WTC11 (cell line): ENCODE data around the gene TRABD. TPM values are rescaled to one million over a fixed set of nuclear protein-coding genes. Genes with fewer than 3 reads are reported as not detected.

Experiments used
- ATAC-seq: fragments of 200-7000 bp; cut with Tn5 transposase; 2 replicates; pipeline ENCODE4 v1.10.0; 2021; ENCODE audit warnings: mild to moderate bottlenecking, moderate library complexity
- CTCF ChIA-PET: fragments of 300-600 bp; sonication (Branson Sonifier 250); formaldehyde crosslinking; loops from one replicate; lab custom pipeline; 2021; ENCODE audit warnings: antibody characterized with exemption; lab: Charles Lee
- POLR2A ChIA-PET: fragments of 350-600 bp; sonication (Branson Sonifier 250); formaldehyde crosslinking; loops from one replicate; lab custom pipeline; 2021; ENCODE audit warnings: antibody characterized with exemption; lab: Charles Lee
- DNase-seq: peaks from one replicate; pipeline ENCODE4 v3.0.0; 2021; ENCODE audit warnings: low spot score
- H3K27ac Mint-ChIP-seq: 2 replicates; pipeline ENCODE4 v1.8.0; 2021; ENCODE audit warnings: mixed read lengths
- H3K27me3 Mint-ChIP-seq: 2 replicates; pipeline ENCODE4 v1.8.0; 2021; ENCODE audit warnings: low read depth, mild to moderate bottlenecking, moderate library complexity, mixed read lengths
- H3K36me3 Mint-ChIP-seq: 2 replicates; pipeline ENCODE4 v1.8.0; 2021; ENCODE audit warnings: mixed read lengths
- H3K4me1 Mint-ChIP-seq: 2 replicates; pipeline ENCODE4 v1.8.0; 2022; ENCODE audit warnings: mixed read lengths
- H3K4me3 Mint-ChIP-seq: 2 replicates; pipeline ENCODE4 v1.8.0; 2021; ENCODE audit warnings: mild to moderate bottlenecking, moderate library complexity, mixed read lengths
- H3K9me3 Mint-ChIP-seq: 2 replicates; pipeline ENCODE4 v1.8.0; 2021; ENCODE audit warnings: mixed read lengths
- CBFB ChIP-seq: sonication (generic); formaldehyde crosslinking; IDR thresholded peaks from 2 replicates; pipeline ENCODE4 v1.8.1; 2022; ENCODE audit warnings: mild to moderate bottlenecking, low read depth, missing genetic modification reagents
- CTCF ChIP-seq: fragments of 200-600 bp; IDR thresholded peaks from 2 replicates; pipeline ENCODE4 v1.8.0; 2022; ENCODE audit warnings: antibody characterized with exemption
- EMX1 ChIP-seq: fragments of 250-450 bp; sonication (Bioruptor Pico); IDR thresholded peaks from 2 replicates; pipeline ENCODE4 v1.8.0; 2021; ENCODE audit warnings: mild to moderate bottlenecking
- ESRRA ChIP-seq: sonication (generic); formaldehyde crosslinking; IDR thresholded peaks from 2 replicates; pipeline ENCODE4 v1.8.1; 2022; ENCODE audit warnings: mild to moderate bottlenecking, missing genetic modification reagents, borderline replicate concordance
- ETV6 ChIP-seq: sonication (generic); formaldehyde crosslinking; IDR thresholded peaks from 2 replicates; pipeline ENCODE4 v1.8.1; 2022; ENCODE audit warnings: mild to moderate bottlenecking, missing genetic modification reagents
- NR3C1 ChIP-seq: sonication (generic); formaldehyde crosslinking; conservative IDR thresholded peaks from 2 replicates; pipeline ENCODE4 v1.8.1; 2023; ENCODE audit warnings: low read depth, mild to moderate bottlenecking, missing genetic modification reagents
- USF2 ChIP-seq: sonication (generic); formaldehyde crosslinking; IDR thresholded peaks from 2 replicates; pipeline ENCODE4 v1.8.1; 2023; ENCODE audit warnings: mild to moderate bottlenecking, missing genetic modification reagents, moderate library complexity
- ZBTB21 ChIP-seq: sonication (generic); formaldehyde crosslinking; IDR thresholded peaks from 2 replicates; pipeline ENCODE4 v1.8.1; 2023; ENCODE audit warnings: mild to moderate bottlenecking, missing genetic modification reagents, borderline replicate concordance
- total RNA-seq: library from RNA; stranded (reverse); gene quantifications from 3 replicates; pipeline ENCODE4 v1.2.3, GENCODE V29; 2021
- TF ChIP-seq, protein P1 (sequence below): sonication (generic); formaldehyde crosslinking; IDR thresholded peaks from 2 replicates; pipeline ENCODE4 v1.8.1; 2022; ENCODE audit warnings: missing genetic modification reagents, borderline replicate concordance
- TF ChIP-seq, protein P2 (sequence below): sonication (generic); formaldehyde crosslinking; IDR thresholded peaks from 2 replicates; pipeline ENCODE4 v1.8.1; 2023; ENCODE audit warnings: mild to moderate bottlenecking, missing genetic modification reagents, borderline replicate concordance
- TF ChIP-seq, protein P3 (sequence below): sonication (generic); formaldehyde crosslinking; IDR thresholded peaks from 2 replicates; pipeline ENCODE4 v1.8.0; 2023; ENCODE audit warnings: missing genetic modification reagents
- TF ChIP-seq, protein P4 (sequence below): sonication (generic); formaldehyde crosslinking; IDR thresholded peaks from 2 replicates; pipeline ENCODE4 v1.8.1; 2023; ENCODE audit warnings: mild to moderate bottlenecking, missing genetic modification reagents, moderate library complexity

The TRABD gene
- total RNA-seq, 1 experiment from 2014 or later, result 90.4 TPM

GRCh38 chr22:50205781-50206569 lies 20.3 kb downstream of the TRABD start:
- POLR2A ChIA-PET, result interaction anchor here (0.8 kb wide), 1 partner anchor 16 kb away, joined by 3 read pairs; no protein-coding TSS in a partner anchor
- DNase-seq, result no peak

GRCh38 chr22:50206599-50206998 lies 20.9 kb downstream of the TRABD start:
- no peak overlapping the region for H3K4me3 Mint-ChIP-seq
- H3K9me3 Mint-ChIP-seq, result peaks cover 4% of the 10 kb centered on the region; the same call in 1 of the 2 replicates
- ATAC-seq (peak; percentile 84), DNase-seq (peak; percentile 78)
- H3K27me3 Mint-ChIP-seq, result no peaks in the 10 kb centered on the region
- peaks cover 25% of the 10 kb centered on the region for H3K36me3 Mint-ChIP-seq
- H3K4me1 Mint-ChIP-seq, result peaks cover 8% of the 10 kb centered on the region
- H3K27ac Mint-ChIP-seq, result no peak overlapping the region
- ChIA-PET CTCF (interaction anchor here (0.8 to 3.0 kb wide), 23 partner anchors 8 to 439 kb away, joined by 3 to 19 read pairs (median 4); partner anchors contain the start of genes ALG12, CRELD2, DENND6B and SCO2), POLR2A (interaction anchor here (0.8 kb wide), 1 partner anchor 17 kb away, joined by 3 read pairs; no protein-coding TSS in a partner anchor)
- TF ChIP-seq USF2 (CRISPR knock-in tag), result peak; percentile 33; the same call in 1 of the 2 replicates
- TF ChIP-seq, protein P1, sequence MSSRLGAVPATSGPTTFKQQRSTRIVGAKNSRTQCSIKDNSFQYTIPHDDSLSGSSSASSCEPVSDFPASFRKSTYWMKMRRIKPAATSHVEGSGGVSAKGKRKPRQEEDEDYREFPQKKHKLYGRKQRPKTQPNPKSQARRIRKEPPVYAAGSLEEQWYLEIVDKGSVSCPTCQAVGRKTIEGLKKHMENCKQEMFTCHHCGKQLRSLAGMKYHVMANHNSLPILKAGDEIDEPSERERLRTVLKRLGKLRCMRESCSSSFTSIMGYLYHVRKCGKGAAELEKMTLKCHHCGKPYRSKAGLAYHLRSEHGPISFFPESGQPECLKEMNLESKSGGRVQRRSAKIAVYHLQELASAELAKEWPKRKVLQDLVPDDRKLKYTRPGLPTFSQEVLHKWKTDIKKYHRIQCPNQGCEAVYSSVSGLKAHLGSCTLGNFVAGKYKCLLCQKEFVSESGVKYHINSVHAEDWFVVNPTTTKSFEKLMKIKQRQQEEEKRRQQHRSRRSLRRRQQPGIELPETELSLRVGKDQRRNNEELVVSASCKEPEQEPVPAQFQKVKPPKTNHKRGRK, result no peak
- peak; percentile 23; the same call in 1 of the 2 replicates for TF ChIP-seq CTCF

More at GRCh38 chr22:50205781-50206569, 20.3 kb downstream of the TRABD start:
- no peak for ATAC-seq
- peaks cover 21% of the 10 kb centered on the region for H3K36me3 Mint-ChIP-seq
- no peak overlapping the region for H3K27ac Mint-ChIP-seq
- peaks cover 8% of the 10 kb centered on the region for H3K4me1 Mint-ChIP-seq
- H3K9me3 Mint-ChIP-seq, result peaks cover 4% of the 10 kb centered on the region; the same call in 1 of the 2 replicates
- no peaks in the 10 kb centered on the region for H3K27me3 Mint-ChIP-seq
- H3K4me3 Mint-ChIP-seq, result no peak overlapping the region
- CTCF ChIA-PET, result interaction anchor here (0.8 to 3.0 kb wide), 20 partner anchors 9 to 439 kb away, joined by 3 to 19 read pairs (median 4); partner anchors contain the start of genes ALG12, CRELD2, DENND6B and SCO2
- TF ChIP-seq, protein P2, sequence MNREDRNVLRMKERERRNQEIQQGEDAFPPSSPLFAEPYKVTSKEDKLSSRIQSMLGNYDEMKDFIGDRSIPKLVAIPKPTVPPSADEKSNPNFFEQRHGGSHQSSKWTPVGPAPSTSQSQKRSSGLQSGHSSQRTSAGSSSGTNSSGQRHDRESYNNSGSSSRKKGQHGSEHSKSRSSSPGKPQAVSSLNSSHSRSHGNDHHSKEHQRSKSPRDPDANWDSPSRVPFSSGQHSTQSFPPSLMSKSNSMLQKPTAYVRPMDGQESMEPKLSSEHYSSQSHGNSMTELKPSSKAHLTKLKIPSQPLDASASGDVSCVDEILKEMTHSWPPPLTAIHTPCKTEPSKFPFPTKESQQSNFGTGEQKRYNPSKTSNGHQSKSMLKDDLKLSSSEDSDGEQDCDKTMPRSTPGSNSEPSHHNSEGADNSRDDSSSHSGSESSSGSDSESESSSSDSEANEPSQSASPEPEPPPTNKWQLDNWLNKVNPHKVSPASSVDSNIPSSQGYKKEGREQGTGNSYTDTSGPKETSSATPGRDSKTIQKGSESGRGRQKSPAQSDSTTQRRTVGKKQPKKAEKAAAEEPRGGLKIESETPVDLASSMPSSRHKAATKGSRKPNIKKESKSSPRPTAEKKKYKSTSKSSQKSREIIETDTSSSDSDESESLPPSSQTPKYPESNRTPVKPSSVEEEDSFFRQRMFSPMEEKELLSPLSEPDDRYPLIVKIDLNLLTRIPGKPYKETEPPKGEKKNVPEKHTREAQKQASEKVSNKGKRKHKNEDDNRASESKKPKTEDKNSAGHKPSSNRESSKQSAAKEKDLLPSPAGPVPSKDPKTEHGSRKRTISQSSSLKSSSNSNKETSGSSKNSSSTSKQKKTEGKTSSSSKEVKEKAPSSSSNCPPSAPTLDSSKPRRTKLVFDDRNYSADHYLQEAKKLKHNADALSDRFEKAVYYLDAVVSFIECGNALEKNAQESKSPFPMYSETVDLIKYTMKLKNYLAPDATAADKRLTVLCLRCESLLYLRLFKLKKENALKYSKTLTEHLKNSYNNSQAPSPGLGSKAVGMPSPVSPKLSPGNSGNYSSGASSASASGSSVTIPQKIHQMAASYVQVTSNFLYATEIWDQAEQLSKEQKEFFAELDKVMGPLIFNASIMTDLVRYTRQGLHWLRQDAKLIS (CRISPR knock-in tag), result no peak
- TF ChIP-seq, protein P3, sequence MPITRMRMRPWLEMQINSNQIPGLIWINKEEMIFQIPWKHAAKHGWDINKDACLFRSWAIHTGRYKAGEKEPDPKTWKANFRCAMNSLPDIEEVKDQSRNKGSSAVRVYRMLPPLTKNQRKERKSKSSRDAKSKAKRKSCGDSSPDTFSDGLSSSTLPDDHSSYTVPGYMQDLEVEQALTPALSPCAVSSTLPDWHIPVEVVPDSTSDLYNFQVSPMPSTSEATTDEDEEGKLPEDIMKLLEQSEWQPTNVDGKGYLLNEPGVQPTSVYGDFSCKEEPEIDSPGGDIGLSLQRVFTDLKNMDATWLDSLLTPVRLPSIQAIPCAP, result no peak
- no peak for TF ChIP-seq ETV6
- TF ChIP-seq EMX1, result no peak
- TF ChIP-seq, protein P4, sequence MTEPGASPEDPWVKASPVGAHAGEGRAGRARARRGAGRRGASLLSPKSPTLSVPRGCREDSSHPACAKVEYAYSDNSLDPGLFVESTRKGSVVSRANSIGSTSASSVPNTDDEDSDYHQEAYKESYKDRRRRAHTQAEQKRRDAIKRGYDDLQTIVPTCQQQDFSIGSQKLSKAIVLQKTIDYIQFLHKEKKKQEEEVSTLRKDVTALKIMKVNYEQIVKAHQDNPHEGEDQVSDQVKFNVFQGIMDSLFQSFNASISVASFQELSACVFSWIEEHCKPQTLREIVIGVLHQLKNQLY (CRISPR knock-in tag), result no peak
- no peak for TF ChIP-seq ESRRA
- no peak for TF ChIP-seq ZBTB21
- no peak for TF ChIP-seq NR3C1 (CRISPR knock-in tag)
- TF ChIP-seq CBFB (CRISPR knock-in tag), result no peak
